ENCODE measurements around the gene ZNF708. TPM values are rescaled to one million over a fixed set of nuclear protein-coding genes. Genes with fewer than 3 reads are reported as not detected.

Gene ZNF708
- total and polyA plus RNA-seq, 12 donors = 1.8 to 6.2 (median 4.9) TPM

DNA sequence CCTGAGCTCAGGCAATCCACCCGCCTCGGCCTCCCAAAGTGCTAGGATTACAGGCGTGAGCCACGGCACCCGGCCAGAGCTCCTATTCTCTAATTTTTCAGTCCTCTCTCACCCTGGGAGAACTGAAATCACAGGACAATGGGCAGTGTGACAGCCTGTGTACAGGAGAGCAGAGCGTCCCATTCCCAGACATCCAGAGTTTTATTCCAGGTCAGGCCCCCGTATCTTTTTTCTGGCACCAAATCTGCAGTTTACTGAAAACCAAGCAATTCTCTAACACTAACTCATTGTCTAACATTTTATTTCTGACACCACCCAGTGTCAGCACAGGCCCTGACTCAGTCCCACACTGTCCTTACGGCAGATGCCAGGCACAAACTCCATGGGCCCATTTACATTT lies 6.7 kb downstream of the ZNF708 start:
- H3K27ac ChIP-seq = peak overlapping the region in 8 of 10 donors; percentile 15 to 75 (median 60)

DNA sequence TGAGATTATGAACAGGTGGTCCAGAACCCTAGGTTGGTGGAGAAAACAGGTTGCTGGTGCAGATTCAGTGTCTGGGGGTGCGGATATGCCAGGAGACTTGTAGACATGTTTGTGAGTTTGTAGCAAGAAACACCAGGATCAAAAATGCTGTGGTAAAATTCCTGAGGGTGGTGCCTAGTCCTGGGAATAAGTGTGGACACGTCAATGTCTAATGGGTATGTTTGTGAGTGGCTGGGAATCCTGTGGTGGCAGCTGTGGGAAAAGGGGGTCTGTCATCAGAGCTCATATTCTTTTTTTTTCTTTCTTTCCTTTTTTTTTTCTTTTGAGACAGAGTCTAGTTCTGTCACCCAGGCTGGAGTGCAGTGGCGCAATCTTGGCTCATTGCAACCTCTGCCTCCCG lies 7.2 kb downstream of the ZNF708 start:
- 72 to 75% methylated on average over 4 of the region's 4 CpGs for WGBS, 2 donors
- ATAC-seq = peak in 3 of 8 donors; percentile 11 to 23 (median 21)
- H3K27me3 ChIP-seq = no peaks in the 10 kb centered on the region
- TF ChIP-seq, protein P1, sequence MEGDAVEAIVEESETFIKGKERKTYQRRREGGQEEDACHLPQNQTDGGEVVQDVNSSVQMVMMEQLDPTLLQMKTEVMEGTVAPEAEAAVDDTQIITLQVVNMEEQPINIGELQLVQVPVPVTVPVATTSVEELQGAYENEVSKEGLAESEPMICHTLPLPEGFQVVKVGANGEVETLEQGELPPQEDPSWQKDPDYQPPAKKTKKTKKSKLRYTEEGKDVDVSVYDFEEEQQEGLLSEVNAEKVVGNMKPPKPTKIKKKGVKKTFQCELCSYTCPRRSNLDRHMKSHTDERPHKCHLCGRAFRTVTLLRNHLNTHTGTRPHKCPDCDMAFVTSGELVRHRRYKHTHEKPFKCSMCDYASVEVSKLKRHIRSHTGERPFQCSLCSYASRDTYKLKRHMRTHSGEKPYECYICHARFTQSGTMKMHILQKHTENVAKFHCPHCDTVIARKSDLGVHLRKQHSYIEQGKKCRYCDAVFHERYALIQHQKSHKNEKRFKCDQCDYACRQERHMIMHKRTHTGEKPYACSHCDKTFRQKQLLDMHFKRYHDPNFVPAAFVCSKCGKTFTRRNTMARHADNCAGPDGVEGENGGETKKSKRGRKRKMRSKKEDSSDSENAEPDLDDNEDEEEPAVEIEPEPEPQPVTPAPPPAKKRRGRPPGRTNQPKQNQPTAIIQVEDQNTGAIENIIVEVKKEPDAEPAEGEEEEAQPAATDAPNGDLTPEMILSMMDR (IDR thresholded peaks at IDR 0.05) = no peak
- peaks cover 0 to 26% (median 13%) of the 10 kb centered on the region in 9 donors for H3K36me3 ChIP-seq
- no peak overlapping the region for H3K4me3 ChIP-seq
- peak overlapping the region in 8 of 10 donors; percentile 15 to 75 (median 60) for H3K27ac ChIP-seq
- peaks cover 0 to 37% (median 19%) of the 10 kb centered on the region in 9 donors for H3K4me1 ChIP-seq
- intact Hi-C loops (cut with DNase I) = no loop called here
- peaks cover 0 to 16% (median 0%) of the 10 kb centered on the region in 11 donors for H3K9me3 ChIP-seq
- DNase-seq = no peak

More for the DNA sequence above, 6.7 kb downstream of the ZNF708 start:
- intact Hi-C loops (cut with DNase I) = no loop called here
- Histone ChIP-seq H3K36me3 (peaks cover 0 to 31% (median 13%) of the 10 kb centered on the region in 9 donors), H3K4me3 (no peak overlapping the region), H3K27me3 (no peaks in the 10 kb centered on the region), H3K9me3 (peaks cover 0 to 16% (median 0%) of the 10 kb centered on the region in 11 donors), H3K4me1 (peaks cover 0 to 42% (median 19%) of the 10 kb centered on the region in 9 donors)
- DNase-seq (peak; percentile 16 to 30), ATAC-seq (peak; percentile 58 to 95 (median 88))
- WGBS, 2 donors = 69 to 78% methylated on average over 8 of the region's 8 CpGs
- TF ChIP-seq, protein P1 (IDR thresholded peaks at IDR 0.05) = no peak

DNA sequence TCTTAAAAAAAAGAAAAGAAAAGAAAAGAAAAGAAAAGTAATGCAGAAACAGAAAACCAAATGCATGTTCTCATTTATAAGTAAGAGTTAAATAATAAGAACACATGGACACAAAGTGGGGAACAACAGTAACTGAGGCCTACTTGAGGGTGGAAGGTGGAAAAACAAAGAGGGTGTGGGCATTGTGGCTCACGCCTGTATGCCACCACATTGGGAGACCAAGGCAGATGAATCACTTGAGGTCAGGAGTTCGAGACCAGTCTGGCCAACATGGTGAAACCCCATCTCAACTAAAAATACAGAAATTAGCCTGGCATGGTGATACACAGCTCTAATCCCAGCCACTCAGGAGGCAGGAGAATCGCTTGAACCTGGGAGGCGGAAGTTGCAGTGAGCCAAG lies 8.1 kb downstream of the ZNF708 start:
- TF ChIP-seq, protein P1 (IDR thresholded peaks at IDR 0.05) = no peak
- intact Hi-C loops (cut with DNase I) = no loop called here
- H3K27ac ChIP-seq = peak overlapping the region in 1 of 10 donors; percentile 69

DNA sequence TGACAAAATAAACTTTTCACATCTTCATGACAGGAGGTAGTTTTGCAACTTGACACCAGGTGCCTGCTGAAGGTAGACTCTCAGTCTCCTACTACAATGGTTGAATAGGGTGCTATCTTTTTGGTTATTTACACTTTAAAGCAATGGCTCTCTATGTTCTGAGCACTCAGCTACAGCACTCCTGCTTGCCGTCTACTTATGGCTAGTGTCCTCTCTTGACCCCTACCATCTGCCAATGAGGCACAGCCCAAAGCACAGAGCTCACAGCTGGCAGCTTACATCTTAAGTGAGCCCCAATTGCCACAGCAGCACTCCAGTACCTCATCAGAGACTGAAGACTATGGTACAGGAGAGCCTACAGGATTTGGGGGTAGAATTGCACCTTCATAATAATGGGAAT lies 11.4 kb downstream of the ZNF708 start:
- 23 to 49% methylated on average over 1 of the region's 1 CpG for WGBS, 2 donors
- Histone ChIP-seq H3K9me3 (peaks cover 0 to 5% (median 0%) of the 10 kb centered on the region in 11 donors), H3K27me3 (no peaks in the 10 kb centered on the region), H3K4me3 (no peak overlapping the region), H3K4me1 (peaks cover 0 to 45% (median 23%) of the 10 kb centered on the region in 9 donors), H3K36me3 (peaks cover 0 to 11% (median 0%) of the 10 kb centered on the region in 9 donors), H3K27ac (no peak overlapping the region)
- TF ChIP-seq, protein P1 (IDR thresholded peaks at IDR 0.05) = no peak
- peak in 6 of 8 donors; percentile 41 to 81 (median 62) for ATAC-seq
- intact Hi-C loops (cut with DNase I) = no loop called here
- DNase-seq = no peak

More for the DNA sequence above, 8.1 kb downstream of the ZNF708 start:
- 83 to 91% methylated on average over 4 of the region's 4 CpGs for WGBS, 2 donors
- no peak for DNase-seq
- peaks cover 0 to 20% (median 5%) of the 10 kb centered on the region in 9 donors for H3K36me3 ChIP-seq
- peaks cover 0 to 11% (median 0%) of the 10 kb centered on the region in 11 donors for H3K9me3 ChIP-seq
- H3K4me3 ChIP-seq = no peak overlapping the region
- ATAC-seq = no peak
- no peaks in the 10 kb centered on the region for H3K27me3 ChIP-seq
- peaks cover 0 to 36% (median 19%) of the 10 kb centered on the region in 9 donors for H3K4me1 ChIP-seq

All from heart right ventricle (tissue), 16 donors.